Activated naive CD4-positive, alpha-beta T cell treated with anti-CD3 and anti-CD28 coated beads for 36 hours (primary cell): Measurements from ENCODE around the gene PACSIN3. TPM values are rescaled to one million over a fixed set of nuclear protein-coding genes. Genes with fewer than 3 reads are reported as not detected.

Source experiments
- CTCF ChIA-PET: fragments of 350-600 bp; sonication (Branson Sonifier 250); formaldehyde crosslinking; loops from one replicate; lab custom pipeline; 2021; ENCODE audit warnings: antibody characterized with exemption; lab: Charles Lee
- DNase-seq: peaks from one replicate; pipeline ENCODE4 v3.0.0-alpha.2; 2020
- H3K27ac Mint-ChIP-seq: one replicate; pipeline ENCODE4 v1.8.0; 2021; ENCODE audit warnings: mild to moderate bottlenecking, mixed read lengths
- H3K27me3 Mint-ChIP-seq: one replicate; pipeline ENCODE4 v1.8.0; 2021; ENCODE audit warnings: low read depth, mixed read lengths
- H3K36me3 Mint-ChIP-seq: one replicate; pipeline ENCODE4 v1.8.0; 2021; ENCODE audit warnings: low read depth, mixed read lengths
- H3K4me1 Mint-ChIP-seq: one replicate; pipeline ENCODE4 v1.8.0; 2021; ENCODE audit warnings: low read depth, mixed read lengths
- H3K4me3 Mint-ChIP-seq: one replicate; pipeline ENCODE4 v1.8.0; 2021; ENCODE audit warnings: mild to moderate bottlenecking, moderate library complexity, mixed read lengths
- H3K9me3 Mint-ChIP-seq: one replicate; pipeline ENCODE4 v1.8.0; 2021; ENCODE audit warnings: mixed read lengths
- intact Hi-C: fragments of 100-400 bp; cut with micrococcal nuclease; formaldehyde crosslinking; loops from one replicate; pipeline ENCODE4 v1.15.1; 2023
- total RNA-seq, 2 experiments: library from RNA; stranded (reverse); gene quantifications; one replicate each; pipeline ENCODE4 v1.2.3, GENCODE V29; 2021

The PACSIN3 gene
- total RNA-seq, 2 experiments from 2014 or later, result 6.5 to 7.2 TPM

DNA sequence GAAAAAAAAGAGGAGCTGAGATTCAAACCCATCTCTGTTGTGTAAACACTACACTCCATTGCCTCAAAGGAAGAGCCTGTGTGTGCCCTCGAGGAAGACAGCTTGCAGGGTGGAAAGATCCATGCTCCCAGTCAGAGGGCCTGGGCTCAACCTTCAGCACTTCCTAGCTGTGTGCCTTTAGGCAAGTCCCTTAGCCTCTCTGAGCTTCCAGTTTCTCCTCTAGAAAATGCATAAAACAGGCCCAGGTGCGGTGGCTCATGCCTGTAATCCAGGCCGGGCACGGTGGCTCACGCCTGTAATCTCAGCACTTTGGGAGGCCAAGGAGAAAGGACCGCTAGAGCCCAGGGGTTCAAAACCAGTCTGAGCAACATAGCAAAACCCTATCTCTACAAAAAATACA is 5.0 kb downstream of the PACSIN3 start:
- intact Hi-C loops, result no loop called here
- CTCF ChIA-PET, result interaction anchor here (0.6 to 7.2 kb wide), 2 partner anchors 79 to 155 kb away, joined by 3 to 56 read pairs; no protein-coding TSS in a partner anchor
- H3K27me3 Mint-ChIP-seq, result peaks cover 9% of the 10 kb centered on the region

DNA sequence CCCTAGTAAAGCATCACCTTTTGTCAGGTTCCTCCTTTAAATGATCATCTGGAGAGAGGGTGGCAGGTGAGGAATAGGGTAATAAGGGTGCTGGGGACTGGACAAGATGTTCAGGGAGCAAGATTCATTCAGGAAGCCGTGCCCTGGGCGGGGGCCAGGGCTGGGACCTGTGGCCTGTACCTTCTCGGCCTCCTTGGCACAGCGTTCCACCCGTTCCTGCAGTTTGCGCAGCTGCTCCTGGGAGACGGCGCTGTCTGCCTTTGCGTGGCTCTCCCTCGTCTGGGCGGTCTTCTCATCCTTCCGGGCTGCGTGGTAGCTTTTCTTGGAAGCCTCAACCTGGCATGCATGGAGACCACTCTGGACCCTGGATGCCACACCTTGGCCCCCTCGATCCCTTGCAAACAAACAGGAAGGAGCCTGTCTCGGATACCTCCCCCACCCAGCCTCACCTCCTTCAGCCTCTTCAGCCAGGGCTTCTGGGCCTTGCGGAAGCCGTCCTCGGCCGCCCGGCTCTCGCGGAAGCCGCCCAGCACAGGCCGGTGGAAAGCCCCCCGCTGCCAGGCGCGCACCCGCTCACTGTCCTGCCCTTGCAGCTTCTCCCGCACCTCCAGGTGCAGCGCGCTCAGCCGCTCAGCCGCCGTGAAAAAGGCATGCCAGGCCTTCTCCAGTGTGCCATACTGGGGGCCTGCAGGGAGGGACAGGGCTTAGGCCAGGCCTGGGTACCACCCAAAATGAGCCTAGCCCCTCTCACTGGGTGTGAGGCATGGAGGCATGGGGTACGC is 6.0 kb downstream of the PACSIN3 start:
- Mint-ChIP-seq H3K4me1 (peaks cover 18% of the 10 kb centered on the region), H3K4me3 (no peak overlapping the region), H3K9me3 (no peaks in the 10 kb centered on the region), H3K27me3 (peaks cover 9% of the 10 kb centered on the region), H3K36me3 (peaks cover 2% of the 10 kb centered on the region), H3K27ac (no peak overlapping the region)
- CTCF ChIA-PET, result interaction anchor here (0.6 to 7.2 kb wide), 12 partner anchors 8 to 193 kb away, joined by 3 to 56 read pairs (median 4); partner anchors contain the start of genes ACP2, DDB2 and PACSIN3
- intact Hi-C loops, result no loop called here
- no peak for DNase-seq

More for the DNA sequence above, 5.0 kb downstream of the PACSIN3 start:
- no peak for DNase-seq
- H3K4me3 Mint-ChIP-seq, result no peak overlapping the region
- no peak overlapping the region for H3K27ac Mint-ChIP-seq
- H3K4me1 Mint-ChIP-seq, result peaks cover 9% of the 10 kb centered on the region
- no peaks in the 10 kb centered on the region for H3K36me3 Mint-ChIP-seq
- H3K9me3 Mint-ChIP-seq, result no peaks in the 10 kb centered on the region

- peaks cover 2% of the 10 kb centered on the region for H3K36me3 Mint-ChIP-seq
- peak; percentile 50 for DNase-seq
- CTCF ChIA-PET, result interaction anchor here (0.6 to 7.2 kb wide), 11 partner anchors 7 to 194 kb away, joined by 3 to 56 read pairs (median 4); partner anchors contain the start of genes ACP2, DDB2 and PACSIN3
- H3K27me3 Mint-ChIP-seq, result peaks cover 5% of the 10 kb centered on the region
- no peak overlapping the region for H3K27ac Mint-ChIP-seq
- H3K4me3 Mint-ChIP-seq, result no peak overlapping the region
- H3K4me1 Mint-ChIP-seq, result peaks cover 24% of the 10 kb centered on the region
- no peaks in the 10 kb centered on the region for H3K9me3 Mint-ChIP-seq
- intact Hi-C loops, result loop anchor here (5.0 kb wide), 1 partner anchor 373 kb away; the partner anchor contains the start of gene CELF1
These were observed 6.6 kb downstream of the PACSIN3 start for GRCh38 chr11:47179655-47179991.

- no peaks in the 10 kb centered on the region for H3K9me3 Mint-ChIP-seq
- CTCF ChIA-PET, result interaction anchor here (0.9 to 7.2 kb wide), 18 partner anchors 9 to 275 kb away, joined by 3 to 56 read pairs (median 4); partner anchors contain the start of genes ACP2, DDB2 and PACSIN3
- no peaks in the 10 kb centered on the region for H3K27me3 Mint-ChIP-seq
- peaks cover 2% of the 10 kb centered on the region for H3K36me3 Mint-ChIP-seq
- H3K27ac Mint-ChIP-seq, result no peak overlapping the region
- peaks cover 27% of the 10 kb centered on the region for H3K4me1 Mint-ChIP-seq
- no peak overlapping the region for H3K4me3 Mint-ChIP-seq
- intact Hi-C loops, result loop anchor here (5.0 kb wide), 1 partner anchor 373 kb away; the partner anchor contains the start of gene CELF1
- no peak for DNase-seq
These were observed 7.2 kb downstream of the PACSIN3 start for GRCh38 chr11:47178737-47179654.

DNA sequence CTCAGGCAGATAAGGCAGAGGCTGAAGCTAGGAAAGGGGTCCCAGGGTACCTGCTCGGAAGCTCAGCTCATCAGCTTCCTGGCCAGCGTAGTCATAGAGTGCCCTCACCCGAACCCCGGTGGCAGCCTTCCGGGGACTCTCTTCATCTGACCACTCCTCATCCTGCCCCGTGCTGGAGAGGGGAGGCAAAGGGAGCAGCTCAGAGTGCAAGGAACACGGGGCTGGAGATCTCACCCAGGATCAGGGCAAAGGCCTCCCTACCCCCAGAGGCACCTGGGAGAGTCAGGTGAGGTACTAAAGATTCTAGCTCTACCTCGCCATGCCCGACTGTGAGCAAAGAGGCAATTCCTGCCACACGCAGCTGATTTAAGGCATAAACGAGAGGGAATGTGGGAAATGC is 7.9 kb downstream of the PACSIN3 start:
- no peaks in the 10 kb centered on the region for H3K9me3 Mint-ChIP-seq
- CTCF ChIA-PET, result interaction anchor here (0.6 to 7.2 kb wide), 18 partner anchors 9 to 678 kb away, joined by 3 to 56 read pairs (median 4); partner anchors contain the start of genes ACP2, DDB2 and PACSIN3
- H3K4me1 Mint-ChIP-seq, result peaks cover 34% of the 10 kb centered on the region
- DNase-seq, result no peak
- no peak overlapping the region for H3K4me3 Mint-ChIP-seq
- H3K36me3 Mint-ChIP-seq, result peaks cover 2% of the 10 kb centered on the region
- H3K27ac Mint-ChIP-seq, result no peak overlapping the region
- H3K27me3 Mint-ChIP-seq, result no peaks in the 10 kb centered on the region
- intact Hi-C loops, result loop anchor here (5.0 kb wide), 1 partner anchor 374 kb away; the partner anchor contains the start of gene CELF1

DNA sequence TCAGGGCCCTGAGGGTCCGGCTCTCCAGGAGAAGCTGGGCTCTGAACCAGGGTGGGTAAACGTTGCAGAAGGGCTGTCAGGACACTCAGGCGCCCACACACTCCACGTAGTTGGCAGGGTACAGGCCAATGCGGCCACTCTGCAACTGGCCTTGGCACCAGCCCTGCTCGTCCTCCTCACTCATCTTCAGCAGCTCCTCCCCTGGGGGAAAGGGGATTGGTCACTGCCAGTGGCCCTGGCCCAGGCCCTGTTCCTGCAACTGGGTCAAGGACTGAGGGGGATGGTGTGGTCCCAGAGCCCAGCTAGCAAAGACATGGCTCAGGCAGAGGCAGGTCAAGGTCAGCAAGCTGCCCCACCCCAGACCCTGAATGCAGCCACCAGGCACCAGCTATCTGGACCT is 8.4 kb downstream of the PACSIN3 start:
- no peak for DNase-seq
- intact Hi-C loops, result loop anchor here (1.0 to 5.0 kb wide), 14 partner anchors 8 to 589 kb away; partner anchors contain the start of genes ACP2, ARHGAP1, CELF1 and DDB2
- H3K4me1 Mint-ChIP-seq, result peaks cover 36% of the 10 kb centered on the region
- H3K9me3 Mint-ChIP-seq, result no peaks in the 10 kb centered on the region
- H3K27ac Mint-ChIP-seq, result peak overlapping the region; percentile 99
- peaks cover 2% of the 10 kb centered on the region for H3K36me3 Mint-ChIP-seq
- peak overlapping the region; percentile 97 for H3K4me3 Mint-ChIP-seq
- H3K27me3 Mint-ChIP-seq, result no peaks in the 10 kb centered on the region
- CTCF ChIA-PET, result interaction anchor here (0.5 to 7.2 kb wide), 21 partner anchors 9 to 678 kb away, joined by 3 to 56 read pairs (median 4); partner anchors contain the start of genes ACP2, DDB2 and PACSIN3

GRCh38 chr11:47177229-47177845 is 8.9 kb downstream of the PACSIN3 start:
- H3K4me1 Mint-ChIP-seq, result peaks cover 39% of the 10 kb centered on the region

DNA sequence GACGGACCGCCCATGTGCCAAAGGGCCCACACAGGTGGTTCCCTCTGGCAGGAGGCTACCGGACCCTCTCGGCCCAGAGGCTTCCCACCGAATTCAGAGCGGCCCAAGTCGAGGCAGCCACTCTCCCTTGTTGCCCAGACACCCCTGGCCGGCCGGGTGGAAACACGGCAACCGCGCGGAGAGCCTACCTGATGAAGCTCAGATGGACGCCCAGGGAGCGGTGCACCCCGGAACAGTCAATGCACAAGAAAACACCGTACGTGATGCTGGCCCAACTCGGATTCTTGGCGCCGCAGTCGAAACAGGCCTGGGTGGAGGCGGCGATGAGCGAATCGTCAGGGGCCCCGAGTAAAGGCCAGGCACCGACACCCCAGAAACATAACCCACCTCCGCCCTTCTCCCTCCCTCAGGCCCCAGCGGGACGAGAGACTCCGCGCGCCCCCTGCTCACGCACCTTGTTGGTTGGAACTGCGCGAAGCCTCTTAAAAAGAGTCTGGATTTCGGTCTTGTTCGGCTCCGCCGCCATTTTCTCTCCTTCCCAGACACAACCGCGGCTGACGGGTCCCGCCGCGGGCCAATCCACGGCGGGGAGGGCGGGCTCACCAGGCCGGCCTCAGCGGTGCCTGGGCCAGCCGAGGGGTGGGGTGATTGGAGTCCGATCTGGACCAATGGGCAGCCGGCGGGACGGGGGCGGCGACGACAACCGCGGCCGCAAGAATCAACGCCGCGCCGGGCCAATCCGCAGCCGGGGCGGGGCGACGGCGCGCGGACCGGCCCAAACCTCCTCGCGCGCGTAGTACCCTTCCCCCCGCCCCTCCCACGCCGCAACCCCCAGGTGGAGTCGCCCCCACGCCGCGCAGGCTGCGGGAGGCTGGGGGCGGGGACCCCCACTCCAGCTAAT is 9.7 kb downstream of the PACSIN3 start, which contains the start of gene ARFGAP2:
ARFGAP2 (minus strand) TSS at position 552 of the 901 bp plus-strand sequence; CDS start at position 526, 26 bp downstream.
- Mint-ChIP-seq H3K9me3 (no peaks in the 10 kb centered on the region), H3K27me3 (no peaks in the 10 kb centered on the region), H3K36me3 (peaks cover 2% of the 10 kb centered on the region), H3K4me1 (peaks cover 41% of the 10 kb centered on the region), H3K27ac (peak within 1 kb of the TSS; percentile 99), H3K4me3 (peak within 1 kb of the TSS; percentile 97)
- peak; percentile 97 for DNase-seq
- CTCF ChIA-PET, result interaction anchor here (0.5 to 7.2 kb wide), 12 partner anchors 8 to 766 kb away, joined by 3 to 56 read pairs (median 6); partner anchors contain the start of genes ACP2, DDB2 and PACSIN3
- intact Hi-C loops, result loop anchor here (1.0 to 5.0 kb wide), 17 partner anchors 10 to 672 kb away; partner anchors contain the start of genes ACP2, ARHGAP1, CELF1 and CKAP5

More at GRCh38 chr11:47177229-47177845, 8.9 kb downstream of the PACSIN3 start:
- Mint-ChIP-seq H3K4me3 (peak overlapping the region; percentile 97), H3K27ac (peak overlapping the region; percentile 99), H3K27me3 (no peaks in the 10 kb centered on the region), H3K36me3 (peaks cover 2% of the 10 kb centered on the region), H3K9me3 (no peaks in the 10 kb centered on the region)
- peak; percentile 88 for DNase-seq
- intact Hi-C loops, result loop anchor here (1.0 to 5.0 kb wide), 14 partner anchors 9 to 590 kb away; partner anchors contain the start of genes ACP2, ARHGAP1, CELF1 and DDB2
- CTCF ChIA-PET, result interaction anchor here (0.5 to 7.2 kb wide), 22 partner anchors 9 to 767 kb away, joined by 3 to 56 read pairs (median 4); partner anchors contain the start of genes ACP2, DDB2 and PACSIN3

DNA sequence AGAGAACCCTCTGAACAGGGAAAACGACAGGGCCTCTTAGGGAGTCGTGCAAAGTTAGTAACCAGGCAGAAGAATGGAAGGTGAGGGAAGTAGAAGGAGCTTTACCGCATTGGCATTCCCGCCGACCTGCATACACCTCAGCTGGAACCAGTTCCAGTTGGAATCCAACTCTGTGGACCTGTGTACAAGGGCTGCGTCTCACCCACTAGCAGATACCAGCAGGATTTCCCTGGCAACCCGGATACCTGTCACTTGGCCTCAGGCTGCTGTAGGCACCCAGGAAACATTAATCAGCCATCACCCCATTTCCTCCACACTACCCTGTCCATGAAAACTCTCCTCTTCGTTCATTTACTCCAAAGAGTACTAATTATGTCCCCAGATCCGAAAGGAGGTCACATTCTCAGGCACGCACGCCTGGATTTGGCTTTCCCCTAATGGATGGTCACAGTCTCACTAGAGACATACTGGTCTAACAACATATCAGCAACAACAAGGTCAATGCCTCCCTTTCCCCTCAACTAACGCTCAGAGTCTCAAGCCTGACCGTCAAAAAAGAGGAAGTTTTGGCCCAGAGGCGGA is 10.4 kb downstream of the PACSIN3 start:
- H3K4me3 Mint-ChIP-seq, result peak overlapping the region; percentile 97
- intact Hi-C loops, result loop anchor here (1.0 to 5.0 kb wide), 7 partner anchors 83 to 672 kb away; partner anchors contain the start of genes ARHGAP1, CELF1, CKAP5 and CSTPP1
- CTCF ChIA-PET, result interaction anchor here (0.7 to 4.3 kb wide), 3 partner anchors 12 to 23 kb away, joined by 3 to 36 read pairs (median 4); partner anchors contain the start of gene PACSIN3
- no peaks in the 10 kb centered on the region for H3K9me3 Mint-ChIP-seq
- peaks cover 44% of the 10 kb centered on the region for H3K4me1 Mint-ChIP-seq
- H3K27me3 Mint-ChIP-seq, result no peaks in the 10 kb centered on the region
- H3K27ac Mint-ChIP-seq, result peak overlapping the region; percentile 99
- DNase-seq, result no peak
- H3K36me3 Mint-ChIP-seq, result peaks cover 3% of the 10 kb centered on the region
